ENCODE results near the gene ST8SIA3.

DNA sequence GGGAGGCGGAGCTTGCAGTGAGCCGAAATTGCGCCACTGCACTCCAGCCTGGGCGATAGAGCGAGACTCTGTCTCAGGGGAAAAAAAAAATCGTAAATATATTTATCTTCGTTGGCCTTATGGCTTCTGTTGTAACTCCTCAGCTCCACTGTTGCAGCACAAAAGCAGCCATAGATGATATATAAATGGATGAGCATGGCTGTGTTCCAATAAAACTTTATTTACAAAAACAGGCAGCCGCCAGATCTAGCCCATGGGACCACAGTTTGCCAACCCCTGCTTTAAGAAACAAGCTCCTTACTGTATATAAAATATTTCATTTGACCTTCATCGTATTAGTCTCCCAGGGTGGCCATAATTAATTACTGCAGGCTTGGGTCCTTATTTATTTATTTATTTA is 20.1 kb downstream of the ST8SIA3 start:
- TF ChIP-seq, protein P1, sequence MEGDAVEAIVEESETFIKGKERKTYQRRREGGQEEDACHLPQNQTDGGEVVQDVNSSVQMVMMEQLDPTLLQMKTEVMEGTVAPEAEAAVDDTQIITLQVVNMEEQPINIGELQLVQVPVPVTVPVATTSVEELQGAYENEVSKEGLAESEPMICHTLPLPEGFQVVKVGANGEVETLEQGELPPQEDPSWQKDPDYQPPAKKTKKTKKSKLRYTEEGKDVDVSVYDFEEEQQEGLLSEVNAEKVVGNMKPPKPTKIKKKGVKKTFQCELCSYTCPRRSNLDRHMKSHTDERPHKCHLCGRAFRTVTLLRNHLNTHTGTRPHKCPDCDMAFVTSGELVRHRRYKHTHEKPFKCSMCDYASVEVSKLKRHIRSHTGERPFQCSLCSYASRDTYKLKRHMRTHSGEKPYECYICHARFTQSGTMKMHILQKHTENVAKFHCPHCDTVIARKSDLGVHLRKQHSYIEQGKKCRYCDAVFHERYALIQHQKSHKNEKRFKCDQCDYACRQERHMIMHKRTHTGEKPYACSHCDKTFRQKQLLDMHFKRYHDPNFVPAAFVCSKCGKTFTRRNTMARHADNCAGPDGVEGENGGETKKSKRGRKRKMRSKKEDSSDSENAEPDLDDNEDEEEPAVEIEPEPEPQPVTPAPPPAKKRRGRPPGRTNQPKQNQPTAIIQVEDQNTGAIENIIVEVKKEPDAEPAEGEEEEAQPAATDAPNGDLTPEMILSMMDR (IDR thresholded peaks at IDR 0.05; ENCODE audit: low read depth, low read length, poor library complexity, severe bottlenecking) = no peak
- no peak for TF ChIP-seq EZH2phosphoT487 (IDR thresholded peaks at IDR 0.05; ENCODE audit: borderline replicate concordance, low read length)

All from DOHH2 (cell line).